Measurements from ENCODE around the gene LETM1. TPM values are rescaled to one million over a fixed set of nuclear protein-coding genes. Genes with fewer than 3 reads are reported as not detected.
A peak's percentile ranks its signal among the peaks of the same experiment; 100 is the strongest.

The LETM1 gene
- total RNA-seq (2016; rRNA removed; fragmentation: Illumina TruSeq; extraction: Trizol) (29.4 and 41.6 TPM in 2 replicates), polyA plus RNA-seq (2011; rRNA removed) (9.7 and 14.7 TPM in 2 replicates), polyA minus RNA-seq (2011; rRNA and poly(A)+ RNA removed; ENCODE audit: low replicate concordance) (41.3 and 51.6 TPM in 2 replicates), Bru-seq, nascent RNA (percentile 63 among the genes with signal in this experiment), BruChase-seq, experiment 1, labeled RNA remaining after a 6-hour chase (percentile 85 among the genes with signal in this experiment), BruChase-seq, experiment 2, labeled RNA remaining after a 2-hour chase (percentile 76 among the genes with signal in this experiment)
- 5.3 and 7.1 TPM in 2 replicates for total RNA-seq (2016; cell fraction: cytosol; rRNA removed; fragmentation: Illumina TruSeq; extraction: Trizol; ENCODE audit: low read depth)
- total RNA-seq (2016; cell fraction: insoluble cytoplasmic fraction; rRNA removed; fragmentation: Illumina TruSeq; extraction: Trizol), result 25.4 and 43.2 TPM in 2 replicates
- total RNA-seq (2016; cell fraction: membrane; rRNA removed; fragmentation: Illumina TruSeq; extraction: Trizol), result 10.6 and 10.8 TPM in 2 replicates
- 39.8 and 46.4 TPM in 2 replicates for total RNA-seq (2016; cell fraction: nucleus; rRNA removed; fragmentation: Illumina TruSeq; extraction: Trizol)
- 6.3 and 8.5 TPM in 2 replicates for polyA plus RNA-seq (2011; cell fraction: cytosol; rRNA removed)
- polyA plus RNA-seq (2011; cell fraction: nucleus; rRNA removed), result 56.2 and 61.1 TPM in 2 replicates
- 12.6 and 16.7 TPM in 2 replicates for polyA plus RNA-seq (2012)
- 1.6 and 2.1 TPM in 2 replicates for polyA plus RNA-seq (2016; cell fraction: cytosol; fragmentation: Illumina TruSeq; extraction: Trizol; ENCODE audit: low read depth)
- 14.8 and 19.6 TPM in 2 replicates for polyA plus RNA-seq (2016; cell fraction: insoluble cytoplasmic fraction; fragmentation: Illumina TruSeq; extraction: Trizol; ENCODE audit: low read depth)
- 3.7 and 4.3 TPM in 2 replicates for polyA plus RNA-seq (2016; cell fraction: membrane; fragmentation: Illumina TruSeq; extraction: Trizol; ENCODE audit: low read depth)
- 74.4 and 84.9 TPM in 2 replicates for polyA plus RNA-seq (2016; cell fraction: nucleus; fragmentation: Illumina TruSeq; extraction: Trizol; ENCODE audit: insufficient read depth, low read depth)
- polyA minus RNA-seq (2011; cell fraction: cytosol; rRNA and poly(A)+ RNA removed), result 26.3 and 30.1 TPM in 2 replicates
- polyA minus RNA-seq (2011; cell fraction: nucleus; rRNA and poly(A)+ RNA removed), result 21.1 and 31.3 TPM in 2 replicates
- long read RNA-seq, experiment 1, full-length matches to known transcripts, result 16 of 64 reads
- long read RNA-seq, experiment 1, partial matches to known transcripts, result 6 of 64 reads
- long read RNA-seq, experiment 1, other reads (novel, unspliced or antisense), result 42 of 64 reads
- long read RNA-seq, experiment 2, full-length matches to known transcripts, result 20 of 62 reads
- long read RNA-seq, experiment 2, partial matches to known transcripts, result 7 of 62 reads
- long read RNA-seq, experiment 2, other reads (novel, unspliced or antisense), result 35 of 62 reads

DNA sequence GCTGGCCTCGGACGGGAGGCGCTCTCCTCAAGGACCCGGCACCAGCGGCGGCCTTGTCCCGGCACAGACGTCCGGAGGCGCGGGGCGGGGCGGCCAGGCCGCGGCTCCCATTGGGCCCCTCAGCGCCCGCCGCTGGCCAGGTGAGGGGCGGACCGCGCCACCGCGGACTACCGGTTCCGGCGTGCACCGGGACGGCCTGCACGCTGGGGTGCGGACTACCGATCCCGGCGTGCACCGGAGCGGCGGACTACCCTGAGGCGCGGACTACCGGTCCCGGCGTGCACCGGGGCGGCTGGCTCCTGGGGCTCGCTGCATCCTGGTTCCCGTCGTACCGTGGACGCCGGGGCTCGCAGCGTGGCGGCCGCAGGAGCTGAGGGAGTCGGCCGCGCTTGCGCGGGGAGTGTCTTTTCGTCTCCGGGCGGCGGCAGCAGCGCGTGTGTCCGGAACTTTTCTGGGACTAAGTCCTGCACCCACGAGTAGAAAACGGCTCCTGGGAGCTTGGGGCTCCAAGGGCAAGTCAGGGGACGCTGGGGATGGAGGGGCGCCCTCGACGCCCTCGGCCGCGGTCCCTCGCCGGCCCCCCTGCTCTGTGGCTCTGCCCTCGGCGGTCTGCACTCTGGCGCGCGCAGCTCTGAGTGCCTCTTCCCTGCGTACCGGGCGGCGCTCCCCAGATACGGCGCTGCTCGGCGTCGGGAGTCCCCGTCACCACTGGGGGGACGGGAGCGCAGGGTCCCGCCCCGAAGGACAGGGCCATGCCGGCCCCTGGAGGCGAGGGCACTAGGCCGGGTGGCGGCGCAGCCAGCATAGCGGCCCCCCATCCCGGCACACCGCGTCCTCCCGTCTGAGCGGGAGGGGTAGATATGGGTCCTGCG lies at the start of gene LETM1:
LETM1 (minus strand) TSS at position 86 of the 872 bp plus-strand sequence. CDS start 206 bp downstream, outside the sequence.
- ChIA-PET CTCF (ENCODE audit: low intra/inter-chr PET ratio, low total read pairs) (interaction anchor here (1.2 kb wide), 1 partner anchor 43 kb away, joined by 4 read pairs; no protein-coding TSS in a partner anchor), POLR2A (interaction anchor here (1.0 to 2.0 kb wide), 9 partner anchors 9 to 135 kb away, joined by 3 to 16 read pairs (median 4); partner anchors contain the start of genes NSD2, TACC3 and TMEM129)
- 6% methylated on average over 3 of the region's 107 CpGs for WGBS (ENCODE audit: low lambda C conversion rate)
- FAIRE-seq (peak; percentile 26), DNase-seq (ENCODE audit: low spot score) (peak; percentile 84), ATAC-seq (peak; percentile 94)
- peak within 1 kb of the TSS; percentile 90 to 96 (median 92) for H3K4me3 ChIP-seq (replicated peaks in 1 of 3; ENCODE audit: insufficient read depth in 1 of 3, low read depth in 2 of 3, low read length in 3 of 3)
- intact Hi-C loops (cut with micrococcal nuclease; ENCODE audit: unreplicated experiment), result loop anchor here (2.0 kb wide), 2 partner anchors 14 to 42 kb away; partner anchors contain the start of gene NSD2
- H3K9ac ChIP-seq (ENCODE audit: insufficient read depth, low read depth, low read length), result peak within 1 kb of the TSS; percentile 89
- H3K27me3 ChIP-seq (ENCODE audit: control insufficient read depth in 1 of 2, insufficient read depth in 2 of 2, low read length in 2 of 2), result no peaks in the 10 kb centered on the region; a peak in 1 of 5 replicates
- no peak within 1 kb of the TSS for H2AFZ ChIP-seq (ENCODE audit: low read length)
- TSS peak; percentile 69 for BruUV-seq (replicated peaks)
- peaks cover 68% of the 10 kb centered on the region for H3K4me1 ChIP-seq (ENCODE audit: insufficient read depth, low read length)
- no peaks in the 10 kb centered on the region for H3K9me3 ChIP-seq (ENCODE audit: low read length)
- peak within 1 kb of the TSS; percentile 89 for H3K4me2 ChIP-seq (ENCODE audit: low read depth, low read length)
- H3K27ac ChIP-seq (ENCODE audit: extremely low read length, insufficient read depth, low read length), result peak within 1 kb of the TSS; percentile 72
- H4K20me1 ChIP-seq (ENCODE audit: insufficient read depth, low read length), result peaks cover 3% of the 10 kb centered on the region; the same call in 1 of the 2 replicates
- H3K36me3 ChIP-seq (replicated peaks in 1 of 2; ENCODE audit: control insufficient read depth in 1 of 2, insufficient read depth in 2 of 2, low read length in 2 of 2), result no peaks in the 10 kb centered on the region; a peak in 1 of 5 replicates
- peaks cover 44% of the 10 kb centered on the region for H3K79me2 ChIP-seq (ENCODE audit: insufficient read depth, low read length)
- in situ Hi-C loops (cut with HindIII; ENCODE audit: extremely low pct_ligation_motif_present, low pct_unique_long_range_greater_than_20kb), result no loop called here
- TF ChIP-seq, protein P1, sequence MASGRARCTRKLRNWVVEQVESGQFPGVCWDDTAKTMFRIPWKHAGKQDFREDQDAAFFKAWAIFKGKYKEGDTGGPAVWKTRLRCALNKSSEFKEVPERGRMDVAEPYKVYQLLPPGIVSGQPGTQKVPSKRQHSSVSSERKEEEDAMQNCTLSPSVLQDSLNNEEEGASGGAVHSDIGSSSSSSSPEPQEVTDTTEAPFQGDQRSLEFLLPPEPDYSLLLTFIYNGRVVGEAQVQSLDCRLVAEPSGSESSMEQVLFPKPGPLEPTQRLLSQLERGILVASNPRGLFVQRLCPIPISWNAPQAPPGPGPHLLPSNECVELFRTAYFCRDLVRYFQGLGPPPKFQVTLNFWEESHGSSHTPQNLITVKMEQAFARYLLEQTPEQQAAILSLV (CRISPR knock-in tag; IDR thresholded peaks at IDR 0.05; ENCODE audit: borderline replicate concordance), result no peak; the same call in 1 of the 2 replicates
- no peak for TF ChIP-seq BHLHE40 (IDR thresholded peaks at IDR 0.05; ENCODE audit: low read length)
- no peak for TF ChIP-seq ZNF20 (CRISPR knock-in tag; IDR thresholded peaks at IDR 0.05)
- TF ChIP-seq HMGA1 (CRISPR knock-in tag; conservative IDR thresholded peaks at IDR 0.05), result no peak
- TF ChIP-seq ZNF224 (CRISPR knock-in tag; IDR thresholded peaks at IDR 0.05), result 0 out of 2 replicates have a peak, but pooled peaks have one; percentile 69
- peak; percentile 98 for TF ChIP-seq HDAC1 (CRISPR knock-in tag; IDR thresholded peaks at IDR 0.05)
- TF ChIP-seq SKIL (CRISPR knock-in tag; IDR thresholded peaks at IDR 0.05; ENCODE audit: borderline replicate concordance), result no peak
- peak; percentile 87; the same call in 1 of the 2 replicates for TF ChIP-seq ZNF572 (CRISPR knock-in tag; IDR thresholded peaks at IDR 0.05)
- TF ChIP-seq THAP11 (CRISPR knock-in tag; IDR thresholded peaks at IDR 0.05), result peak; percentile 99
- TF ChIP-seq SOX13 (IDR thresholded peaks at IDR 0.05), result no peak
- TF ChIP-seq SOX13 (CRISPR knock-in tag; conservative IDR thresholded peaks at IDR 0.05 in 1 of 2, IDR thresholded peaks at IDR 0.05 in 1 of 2), result no peak
